ENCODE measurements around the gene AVEN.

GRCh38 chr15:34054081-34054707 is 15.2 kb upstream of the AVEN start:
- no peak for TF ChIP-seq CTCF (IDR thresholded peaks at IDR 0.05)
- no peak for TF ChIP-seq POLR2A (IDR thresholded peaks at IDR 0.05)

Data from heart left ventricle (tissue), 13 donors.